GM18907 (cell line): Measurements from ENCODE around the gene MECR.

ENCODE experiments used
- ATAC-seq: cut with Tn5 transposase; IDR thresholded peaks from one replicate; pipeline ENCODE4 v1.9.1; 2021; ENCODE audit warnings: mild to moderate bottlenecking, moderate library complexity; ENCODE audit not compliant: unreplicated experiment

The MECR gene

GRCh38 chr1:29209173-29209572 lies 21.6 kb downstream of the MECR start:
- no peak for ATAC-seq

GRCh38 chr1:29208442-29208841 lies 22.3 kb downstream of the MECR start:
- ATAC-seq: no peak

- peak; percentile 74 for ATAC-seq
These were observed 28.0 kb downstream of the MECR start for GRCh38 chr1:29202584-29203340.

GRCh38 chr1:29202053-29202452 lies 28.7 kb downstream of the MECR start:
- ATAC-seq: no peak

GRCh38 chr1:29201595-29202051 lies 29.1 kb downstream of the MECR start:
- no peak for ATAC-seq

GRCh38 chr1:29200906-29201594 lies 29.7 kb downstream of the MECR start:
- no peak for ATAC-seq

GRCh38 chr1:29197993-29198392 lies 32.7 kb downstream of the MECR start:
- no peak for ATAC-seq

- no peak for ATAC-seq
These were observed 33.2 kb downstream of the MECR start for GRCh38 chr1:29197590-29197924.

GRCh38 chr1:29196863-29197589 lies 33.7 kb downstream of the MECR start:
- no peak for ATAC-seq

- no peak for ATAC-seq
These were observed 34.8 kb downstream of the MECR start for GRCh38 chr1:29195881-29196291.

GRCh38 chr1:29193879-29194455 lies 36.8 kb downstream of the MECR start:
- ATAC-seq: no peak

- ATAC-seq: no peak
These were observed 40.0 kb downstream of the MECR start for GRCh38 chr1:29190718-29191117.

- ATAC-seq: no peak
These were observed 44.0 kb downstream of the MECR start for GRCh38 chr1:29186707-29187106.

GRCh38 chr1:29186252-29186651 lies 44.5 kb downstream of the MECR start:
- ATAC-seq: no peak

- ATAC-seq: no peak
These were observed 47.4 kb downstream of the MECR start for GRCh38 chr1:29183287-29183686.

GRCh38 chr1:29181413-29182225 lies 49.1 kb downstream of the MECR start, which contains the start of gene SRSF4:
Gene SRSF4 (minus strand): TSS chr1:29181900. CDS start chr1:29181752, 148 bp downstream.
- ATAC-seq: peak; percentile 83

GRCh38 chr1:29180497-29181412 lies 50.0 kb downstream of the MECR start:
- peak; percentile 5 for ATAC-seq

- no peak for ATAC-seq
These were observed 51.0 kb downstream of the MECR start for GRCh38 chr1:29179641-29180184.
